ENCODE results near the gene SGSM1. TPM values are rescaled to one million over a fixed set of nuclear protein-coding genes. Genes with fewer than 3 reads are reported as not detected.

Gene SGSM1
- total RNA-seq, 1 donor from 2014 or later: 0.07 TPM

DNA sequence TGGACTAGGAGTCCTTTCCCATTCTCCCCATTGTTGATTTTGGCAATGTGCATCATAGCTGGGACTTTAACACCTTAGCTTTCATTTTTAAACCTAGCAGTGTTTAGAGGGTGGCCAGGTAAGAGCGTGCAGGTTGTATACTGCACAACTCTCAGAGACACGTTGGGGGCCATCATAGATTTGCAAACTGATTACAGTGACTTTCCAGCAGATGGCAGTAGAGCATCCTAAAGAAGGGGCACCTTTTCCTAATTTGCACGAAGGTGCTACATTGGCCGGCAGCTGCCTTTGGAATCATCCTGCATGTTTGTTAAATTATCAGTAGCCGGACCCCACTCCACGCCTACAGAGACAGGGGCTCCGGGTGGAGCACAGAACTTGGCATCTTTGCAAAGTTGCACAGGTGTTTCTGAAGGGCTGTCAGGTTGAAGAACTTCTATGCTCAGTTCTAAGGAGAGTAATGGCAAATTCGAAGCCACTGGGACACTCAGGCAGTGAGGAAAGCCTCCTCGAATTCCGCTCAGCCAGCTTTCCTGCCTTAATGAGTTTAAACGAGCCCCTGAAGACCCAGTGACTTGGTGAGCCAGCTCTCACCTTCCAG lies 132.8 kb downstream of the SGSM1 start:
- intact Hi-C loops (cut with micrococcal nuclease): loop anchor here (1.0 kb wide), 1 partner anchor 109 kb away; no protein-coding TSS in a partner anchor
- Mint-ChIP-seq H3K4me3 (ENCODE audit: low read depth) (no peak overlapping the region), H3K9me3 (no peaks in the 10 kb centered on the region), H3K27ac (no peak overlapping the region), H3K27me3 (ENCODE audit: low read depth) (peaks cover 2% of the 10 kb centered on the region), H3K36me3 (ENCODE audit: low read depth) (no peaks in the 10 kb centered on the region), H3K4me1 (ENCODE audit: low read depth) (no peaks in the 10 kb centered on the region)
- no peak for DNase-seq (ENCODE audit: low spot score)

DNA sequence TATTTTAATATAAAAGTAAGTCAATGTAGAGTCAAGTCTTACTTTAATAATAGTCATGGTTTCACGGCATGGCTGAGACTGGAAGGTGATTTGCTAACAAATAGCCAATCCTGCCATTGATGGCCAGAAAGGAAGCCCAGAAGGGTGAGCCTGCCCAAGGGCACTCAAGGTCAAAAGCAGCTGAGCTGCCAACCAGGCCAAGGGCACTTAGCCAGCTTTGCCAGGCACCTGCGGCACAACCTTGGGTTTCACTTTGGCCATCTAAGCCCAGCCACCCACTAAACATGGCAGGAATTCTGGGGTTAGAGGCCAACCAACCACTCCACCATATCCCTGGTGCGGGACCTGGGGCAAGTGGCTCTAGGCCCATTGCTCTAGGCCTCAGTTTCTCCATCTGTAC lies 136.3 kb downstream of the SGSM1 start:
- Mint-ChIP-seq H3K4me1 (ENCODE audit: low read depth) (no peaks in the 10 kb centered on the region), H3K4me3 (ENCODE audit: low read depth) (no peak overlapping the region), H3K36me3 (ENCODE audit: low read depth) (no peaks in the 10 kb centered on the region), H3K9me3 (no peaks in the 10 kb centered on the region), H3K27me3 (ENCODE audit: low read depth) (peaks cover 5% of the 10 kb centered on the region), H3K27ac (no peak overlapping the region)
- DNase-seq (ENCODE audit: low spot score): no peak
- intact Hi-C loops (cut with micrococcal nuclease): no loop called here

DNA sequence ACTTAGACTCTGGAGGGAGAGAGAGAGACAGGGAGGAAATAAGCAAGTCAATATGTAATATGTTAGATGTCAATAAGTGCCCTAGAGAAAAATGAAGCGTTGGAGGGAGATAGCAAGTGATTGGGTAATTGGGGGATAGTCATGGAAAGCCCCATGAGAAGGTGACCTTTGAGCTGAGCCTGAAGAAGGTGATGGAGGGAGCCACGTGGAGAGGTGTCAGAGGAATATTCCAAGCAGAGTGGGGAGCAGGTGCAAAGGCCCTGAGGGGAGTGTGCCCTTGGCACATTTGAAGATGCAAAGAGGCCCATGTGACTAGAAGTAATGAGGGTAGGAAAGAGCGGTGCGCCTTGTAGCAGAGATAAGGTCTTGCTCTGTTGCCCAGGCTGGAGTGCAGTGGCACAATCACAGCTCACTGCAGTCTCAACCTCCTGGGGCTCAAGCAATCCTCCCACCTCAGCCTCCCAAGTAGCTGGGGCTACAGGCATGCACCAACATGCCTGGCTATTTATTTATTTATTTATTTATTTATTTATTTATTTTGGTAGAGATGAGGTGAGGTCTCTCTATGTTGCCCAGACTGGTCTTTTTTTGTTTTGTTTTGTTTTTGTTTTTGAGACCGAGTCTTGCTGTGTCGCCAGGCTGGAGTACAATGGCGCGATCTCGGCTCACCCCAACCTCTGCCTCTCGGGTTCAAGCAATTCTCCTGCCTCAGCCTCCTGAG lies 138.4 kb downstream of the SGSM1 start:
- peaks cover 15% of the 10 kb centered on the region for H3K27me3 Mint-ChIP-seq (ENCODE audit: low read depth)
- no peaks in the 10 kb centered on the region for H3K36me3 Mint-ChIP-seq (ENCODE audit: low read depth)
- H3K4me1 Mint-ChIP-seq (ENCODE audit: low read depth): no peaks in the 10 kb centered on the region
- H3K9me3 Mint-ChIP-seq: no peaks in the 10 kb centered on the region
- intact Hi-C loops (cut with micrococcal nuclease): no loop called here
- no peak overlapping the region for H3K27ac Mint-ChIP-seq
- DNase-seq (ENCODE audit: low spot score): no peak
- no peak overlapping the region for H3K4me3 Mint-ChIP-seq (ENCODE audit: low read depth)

DNA sequence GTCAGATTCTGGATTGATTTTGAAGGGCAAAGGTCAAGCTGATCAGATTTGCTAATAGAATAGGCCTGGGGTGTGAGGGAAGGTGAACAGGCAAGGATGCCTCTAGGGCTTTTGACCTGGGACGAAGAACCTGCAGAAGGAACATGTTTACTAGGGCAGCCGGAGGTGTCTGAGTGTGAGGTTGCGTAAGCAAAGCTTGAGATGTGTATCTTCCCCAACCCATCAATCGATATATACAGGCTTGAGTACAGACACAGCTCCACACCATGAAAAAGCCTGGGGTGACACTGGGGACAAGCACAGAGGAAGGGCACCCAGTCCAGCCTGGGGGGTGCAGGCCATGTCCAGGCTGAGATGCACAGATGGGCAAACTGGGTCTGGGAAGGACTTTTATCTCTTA lies 139.4 kb downstream of the SGSM1 start:
- H3K4me1 Mint-ChIP-seq (ENCODE audit: low read depth): peaks cover under 1% of the 10 kb centered on the region
- H3K4me3 Mint-ChIP-seq (ENCODE audit: low read depth): no peak overlapping the region
- H3K27me3 Mint-ChIP-seq (ENCODE audit: low read depth): peaks cover 23% of the 10 kb centered on the region
- no peak for DNase-seq (ENCODE audit: low spot score)
- no peak overlapping the region for H3K27ac Mint-ChIP-seq
- intact Hi-C loops (cut with micrococcal nuclease): no loop called here
- H3K9me3 Mint-ChIP-seq: no peaks in the 10 kb centered on the region
- no peaks in the 10 kb centered on the region for H3K36me3 Mint-ChIP-seq (ENCODE audit: low read depth)

DNA sequence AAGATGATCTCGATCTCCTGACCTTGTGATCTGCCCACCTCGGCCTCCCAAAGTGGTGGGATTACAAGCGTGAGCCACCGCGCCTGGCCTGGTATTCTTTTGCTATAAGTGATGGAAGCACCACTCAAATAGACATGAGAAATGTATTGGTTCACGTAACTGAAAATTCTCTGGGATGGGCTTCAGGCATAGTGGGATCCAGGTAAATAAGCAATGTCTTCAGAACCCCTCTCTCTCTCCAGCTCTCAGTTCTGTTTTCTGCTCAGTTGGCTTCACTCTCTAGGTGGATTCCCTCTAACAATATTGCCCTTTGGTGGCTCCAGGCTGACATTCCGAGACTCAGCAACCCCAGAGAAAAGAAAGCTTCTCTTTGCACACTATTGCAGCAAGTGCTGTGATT lies 141.4 kb downstream of the SGSM1 start:
- H3K4me3 Mint-ChIP-seq (ENCODE audit: low read depth): no peak overlapping the region

DNA sequence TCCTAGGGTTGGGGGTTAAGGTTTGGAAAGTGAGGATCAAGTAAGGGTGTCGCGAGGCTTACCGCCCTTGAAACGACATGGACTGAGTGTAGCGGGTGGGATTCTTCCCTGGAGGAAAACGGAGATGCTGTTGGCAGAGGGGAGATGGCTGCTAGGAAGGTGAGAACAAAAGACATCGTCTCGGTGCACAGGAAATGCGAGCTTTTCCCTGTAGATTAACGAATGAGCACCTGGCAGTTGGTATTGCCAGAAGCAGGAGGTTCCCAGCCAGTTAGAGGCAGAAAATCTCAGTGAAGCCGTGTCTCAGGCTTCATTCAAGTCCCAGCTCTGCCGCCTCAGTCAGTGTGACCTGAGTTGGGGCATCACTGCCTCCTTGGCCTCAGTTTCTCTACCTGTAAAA lies 141.9 kb downstream of the SGSM1 start:
- H3K27ac Mint-ChIP-seq: no peak overlapping the region

More for the DNA sequence above, 141.4 kb downstream of the SGSM1 start:
- H3K36me3 Mint-ChIP-seq (ENCODE audit: low read depth): no peaks in the 10 kb centered on the region
- H3K9me3 Mint-ChIP-seq: no peaks in the 10 kb centered on the region
- H3K4me1 Mint-ChIP-seq (ENCODE audit: low read depth): peaks cover 9% of the 10 kb centered on the region
- no peak overlapping the region for H3K27ac Mint-ChIP-seq
- H3K27me3 Mint-ChIP-seq (ENCODE audit: low read depth): peaks cover 33% of the 10 kb centered on the region
- DNase-seq (ENCODE audit: low spot score): no peak
- intact Hi-C loops (cut with micrococcal nuclease): no loop called here

DNA sequence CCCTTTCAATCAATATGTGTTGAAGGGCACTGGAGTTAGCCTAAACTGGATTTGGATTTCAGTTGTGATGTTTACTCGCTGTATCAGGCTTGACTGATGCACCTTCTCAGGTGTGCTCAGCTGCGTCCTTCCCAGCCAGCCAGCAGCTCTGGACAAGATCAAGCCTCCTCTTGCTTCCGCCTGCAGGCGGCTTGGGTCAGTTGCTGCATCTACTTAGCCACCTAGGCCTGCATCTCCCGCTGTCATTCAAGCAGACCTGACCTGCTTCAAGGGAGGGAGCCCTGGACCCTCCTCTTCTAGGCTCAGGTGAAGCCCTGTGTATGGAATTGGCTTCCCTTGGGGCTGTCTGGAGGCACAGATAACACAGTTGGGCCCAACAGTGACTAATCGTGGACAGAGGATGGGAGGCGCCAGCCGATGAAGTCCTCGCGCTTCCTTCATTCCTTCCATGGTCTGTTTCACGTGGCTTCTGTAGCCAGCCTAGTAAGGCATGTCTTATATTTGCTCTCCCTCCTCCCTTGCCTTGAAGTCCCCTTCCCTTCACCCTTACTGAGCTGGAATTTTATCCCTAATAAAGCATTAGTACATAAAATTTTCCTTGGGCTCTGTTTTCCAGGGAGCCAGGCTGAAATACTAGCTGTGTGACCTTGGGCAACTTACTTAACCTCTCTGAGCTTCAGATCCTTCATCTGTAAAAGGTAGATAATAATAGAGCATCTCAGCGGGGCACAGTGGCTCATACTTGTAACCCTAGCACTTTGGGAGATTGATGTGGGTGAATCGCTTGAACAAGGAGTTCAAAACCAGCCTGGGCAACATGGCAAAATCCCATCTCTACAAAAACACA lies 142.6 kb downstream of the SGSM1 start:
- Mint-ChIP-seq H3K4me1 (ENCODE audit: low read depth) (peaks cover 12% of the 10 kb centered on the region), H3K27ac (no peak overlapping the region), H3K27me3 (ENCODE audit: low read depth) (peaks cover 38% of the 10 kb centered on the region), H3K9me3 (no peaks in the 10 kb centered on the region), H3K4me3 (ENCODE audit: low read depth) (no peak overlapping the region), H3K36me3 (ENCODE audit: low read depth) (no peaks in the 10 kb centered on the region)
- intact Hi-C loops (cut with micrococcal nuclease): no loop called here
- DNase-seq (ENCODE audit: low spot score): no peak

More for the DNA sequence above, 141.9 kb downstream of the SGSM1 start:
- intact Hi-C loops (cut with micrococcal nuclease): no loop called here
- Mint-ChIP-seq H3K36me3 (ENCODE audit: low read depth) (no peaks in the 10 kb centered on the region), H3K27me3 (ENCODE audit: low read depth) (peaks cover 34% of the 10 kb centered on the region), H3K4me3 (ENCODE audit: low read depth) (no peak overlapping the region), H3K9me3 (no peaks in the 10 kb centered on the region), H3K4me1 (ENCODE audit: low read depth) (peaks cover 9% of the 10 kb centered on the region)
- DNase-seq (ENCODE audit: low spot score): no peak

DNA sequence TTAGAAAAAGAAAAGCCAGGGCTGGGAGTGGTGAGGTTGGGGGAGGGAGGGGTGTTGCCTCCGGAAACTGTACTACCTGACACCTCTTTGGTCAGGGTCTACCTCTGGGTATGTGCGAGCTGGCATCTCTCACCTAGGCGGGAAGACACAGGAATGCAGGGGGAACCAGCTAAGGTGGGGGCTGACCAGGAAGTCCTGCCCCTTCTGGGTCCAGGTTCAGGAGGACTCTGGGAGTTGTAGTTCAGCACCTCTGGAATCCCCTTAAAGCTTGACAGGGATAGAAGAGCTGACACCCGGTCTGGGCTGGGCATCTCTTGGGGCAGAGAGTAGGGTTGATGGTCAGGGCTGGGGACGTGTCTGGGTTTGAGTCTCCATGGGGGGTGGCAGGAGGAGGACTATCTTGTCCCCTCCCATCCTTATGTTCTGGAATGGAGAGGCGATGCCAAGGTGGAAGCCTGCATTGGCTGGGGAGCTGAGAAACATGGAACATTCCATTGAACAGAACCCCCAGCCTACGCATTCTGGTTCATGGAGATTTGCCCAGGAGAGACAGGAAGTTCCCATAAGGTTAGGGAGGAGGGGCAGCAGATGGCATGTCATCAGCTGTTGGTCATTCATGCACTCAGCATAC lies 144.4 kb downstream of the SGSM1 start:
- intact Hi-C loops (cut with micrococcal nuclease): no loop called here
- Mint-ChIP-seq H3K36me3 (ENCODE audit: low read depth) (no peaks in the 10 kb centered on the region), H3K27ac (no peak overlapping the region), H3K4me1 (ENCODE audit: low read depth) (peaks cover 16% of the 10 kb centered on the region), H3K27me3 (ENCODE audit: low read depth) (peaks cover 53% of the 10 kb centered on the region), H3K9me3 (no peaks in the 10 kb centered on the region), H3K4me3 (ENCODE audit: low read depth) (peak overlapping the region; percentile 20)
- no peak for DNase-seq (ENCODE audit: low spot score)

DNA sequence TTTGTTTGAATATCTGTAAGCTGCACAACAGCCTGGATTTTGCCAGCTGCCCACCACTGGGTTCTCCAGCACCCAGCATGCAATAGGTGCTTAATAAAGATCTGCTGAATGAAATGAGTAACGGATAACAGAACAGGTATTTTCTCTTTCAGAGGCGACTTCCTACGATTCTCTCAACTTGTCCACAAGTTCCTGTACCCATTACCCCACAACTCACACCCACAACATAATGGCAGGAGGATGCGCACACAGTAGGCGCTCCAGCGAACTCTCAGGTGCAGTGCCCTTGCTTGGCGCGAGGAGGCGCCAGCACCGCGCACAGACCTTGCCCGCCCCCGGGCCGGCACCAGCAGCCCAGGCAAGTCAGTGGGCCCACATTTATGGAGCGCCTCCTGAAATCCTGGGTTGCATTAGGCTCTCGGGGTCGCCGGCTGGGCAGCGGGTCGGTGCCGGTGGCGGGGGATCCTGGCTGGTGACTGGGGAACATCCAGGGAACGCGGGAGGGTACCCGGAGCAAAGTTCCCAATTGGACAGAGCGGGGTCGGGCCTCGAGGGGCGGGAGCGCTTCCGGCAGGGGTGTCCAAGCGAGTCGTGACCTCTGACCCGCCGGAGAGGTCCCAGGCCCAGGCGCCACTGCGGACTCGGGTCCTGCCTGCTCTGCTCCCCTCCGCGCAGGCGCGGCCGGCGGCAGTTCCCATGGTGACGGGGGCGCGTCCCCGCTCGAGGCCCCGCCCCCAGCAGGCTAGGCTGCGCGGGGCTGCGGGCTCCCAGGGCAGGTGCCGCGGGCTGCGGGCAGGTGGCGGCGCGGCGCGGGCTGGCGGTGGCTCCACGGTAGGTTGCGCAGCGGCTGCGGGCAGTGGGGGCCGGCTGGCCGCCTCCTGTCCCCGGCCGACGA lies 146.2 kb downstream of the SGSM1 start, which contains the start of gene KIAA1671:
KIAA1671 (plus strand) TSS at position 775 of the 895 bp plus-strand sequence. CDS start 75,284 bp downstream, outside the sequence.
- peak within 1 kb of the TSS; percentile 80 for H3K4me3 Mint-ChIP-seq (ENCODE audit: low read depth)
- intact Hi-C loops (cut with micrococcal nuclease): loop anchor here (1.0 to 2.0 kb wide), 2 partner anchors 96 to 103 kb away; no protein-coding TSS in a partner anchor
- H3K36me3 Mint-ChIP-seq (ENCODE audit: low read depth): no peaks in the 10 kb centered on the region
- H3K9me3 Mint-ChIP-seq: no peaks in the 10 kb centered on the region
- peak within 1 kb of the TSS; percentile 40 for H3K27ac Mint-ChIP-seq
- DNase-seq (ENCODE audit: low spot score): peak; percentile 85
- peaks cover 16% of the 10 kb centered on the region for H3K4me1 Mint-ChIP-seq (ENCODE audit: low read depth)
- H3K27me3 Mint-ChIP-seq (ENCODE audit: low read depth): peaks cover 56% of the 10 kb centered on the region

DNA sequence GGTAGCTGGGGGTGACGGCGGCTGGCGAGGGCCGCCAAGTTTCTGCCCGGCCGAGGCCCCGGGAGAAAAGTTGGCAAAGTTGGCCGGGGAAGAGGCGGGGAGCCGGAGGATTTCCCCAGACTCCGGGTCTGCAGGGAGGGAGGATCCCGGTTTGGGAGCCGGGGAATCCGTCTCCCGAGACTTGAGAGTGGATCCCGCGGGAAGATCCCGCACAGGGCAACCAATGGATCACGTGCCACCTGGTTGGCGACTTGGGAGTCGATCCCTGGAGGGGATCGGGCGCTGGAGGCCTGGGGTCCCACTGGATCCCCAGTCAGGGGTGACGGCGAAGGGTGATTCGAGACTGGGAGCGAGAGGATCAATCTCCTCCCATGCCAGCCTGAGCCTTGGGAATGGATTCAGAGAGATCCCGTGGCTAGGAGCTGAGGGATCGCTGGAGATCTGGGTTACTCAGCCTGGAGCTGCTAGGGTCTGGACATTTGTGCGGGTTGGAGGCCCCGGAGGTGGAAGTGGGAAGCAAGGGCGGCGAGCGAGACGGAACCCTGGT lies 146.9 kb downstream of the SGSM1 start:
- peak overlapping the region; percentile 66 for H3K4me3 Mint-ChIP-seq (ENCODE audit: low read depth)
- intact Hi-C loops (cut with micrococcal nuclease): loop anchor here (1.0 to 2.0 kb wide), 2 partner anchors 95 to 102 kb away; no protein-coding TSS in a partner anchor
- H3K27ac Mint-ChIP-seq: no peak overlapping the region
- no peaks in the 10 kb centered on the region for H3K9me3 Mint-ChIP-seq
- no peak for DNase-seq (ENCODE audit: low spot score)
- peaks cover 16% of the 10 kb centered on the region for H3K4me1 Mint-ChIP-seq (ENCODE audit: low read depth)
- no peaks in the 10 kb centered on the region for H3K36me3 Mint-ChIP-seq (ENCODE audit: low read depth)
- H3K27me3 Mint-ChIP-seq (ENCODE audit: low read depth): peaks cover 51% of the 10 kb centered on the region

DNA sequence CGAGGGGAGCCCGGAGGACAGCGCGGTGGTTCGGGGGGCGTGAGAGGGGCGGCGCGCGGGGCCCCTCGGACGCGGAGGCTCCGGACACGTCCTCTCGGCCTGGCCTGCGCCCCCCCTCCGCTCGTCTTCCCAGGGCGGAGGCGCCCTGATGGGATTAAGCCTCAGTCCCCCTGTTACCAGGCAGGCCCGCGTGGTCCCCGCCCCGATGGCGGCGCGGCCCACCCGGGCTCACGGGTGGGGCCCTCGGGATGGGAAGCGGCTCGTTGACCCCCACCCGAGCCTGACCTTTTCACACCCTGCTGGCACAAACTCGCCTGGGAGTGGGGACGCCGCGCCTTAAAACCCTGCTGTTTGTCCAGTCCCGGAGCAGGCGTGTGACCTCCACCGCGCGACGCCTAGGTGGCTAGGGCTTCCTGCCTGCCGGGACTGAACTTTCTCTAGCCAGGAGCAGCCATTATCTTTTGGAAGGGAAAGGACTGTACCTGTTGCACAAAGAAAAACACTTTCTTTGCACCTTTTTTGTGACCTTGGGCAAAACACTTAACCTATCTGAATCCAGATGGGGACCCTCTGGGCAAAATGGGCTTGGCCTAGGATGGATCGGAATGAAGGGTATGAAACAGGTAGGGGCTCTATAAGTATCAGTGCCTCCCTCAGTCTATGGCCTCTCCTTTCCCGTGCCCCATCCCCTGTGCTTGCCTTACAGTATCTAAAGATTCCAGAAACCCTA lies 147.5 kb downstream of the SGSM1 start:
- no peaks in the 10 kb centered on the region for H3K36me3 Mint-ChIP-seq (ENCODE audit: low read depth)
- H3K4me3 Mint-ChIP-seq (ENCODE audit: low read depth): peak overlapping the region; percentile 66
- no peak for DNase-seq (ENCODE audit: low spot score)
- H3K9me3 Mint-ChIP-seq: no peaks in the 10 kb centered on the region
- H3K27ac Mint-ChIP-seq: no peak overlapping the region
- peaks cover 16% of the 10 kb centered on the region for H3K4me1 Mint-ChIP-seq (ENCODE audit: low read depth)
- peaks cover 49% of the 10 kb centered on the region for H3K27me3 Mint-ChIP-seq (ENCODE audit: low read depth)
- intact Hi-C loops (cut with micrococcal nuclease): loop anchor here (2.0 kb wide), 1 partner anchor 101 kb away; no protein-coding TSS in a partner anchor
